SHP77 (cell line): ENCODE data around the gene HSD11B1.
"Not testable (repeated sequence)": the region's sequence is repeated elsewhere in the genome, so short reads cannot be mapped to it uniquely, and the experiment has no call there.

Experiments
- DNase-seq, 2 experiments: peaks; one replicate each; lab custom pipeline; 2025; lab: John Stamatoyannopoulos, UW

The HSD11B1 gene

DNA sequence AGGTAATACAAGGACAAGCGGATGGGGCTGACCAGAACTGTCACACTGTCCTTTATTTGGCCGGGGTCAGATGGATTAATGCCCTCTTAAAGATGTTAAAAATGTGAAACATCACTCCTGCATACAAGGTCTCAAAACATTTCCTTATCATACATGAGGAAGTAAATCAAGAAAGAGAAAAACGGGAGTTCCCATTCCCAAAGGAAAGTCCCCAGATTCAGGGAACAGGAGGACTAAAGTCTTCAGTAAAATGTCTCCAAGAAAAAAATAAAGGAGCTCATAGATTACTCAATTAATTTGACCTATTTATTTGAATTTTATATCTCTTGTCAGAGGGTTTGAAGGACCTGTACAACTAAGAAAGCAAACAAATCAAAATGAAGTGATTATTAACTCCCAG, 13.4 kb upstream of the HSD11B1 start:
- no peak for DNase-seq

GRCh38 chr1:209692296-209692695, 12.3 kb upstream of the HSD11B1 start:
- DNase-seq = no peak

- peak; percentile 51 to 54 for DNase-seq
Measured at GRCh38 chr1:209692745-209693504, 11.7 kb upstream of the HSD11B1 start.

- DNase-seq = no peak
Measured at GRCh38 chr1:209696673-209697072, 8.0 kb upstream of the HSD11B1 start.

- DNase-seq = no peak
Measured at GRCh38 chr1:209697126-209697525, 7.5 kb upstream of the HSD11B1 start.

GRCh38 chr1:209700686-209701085, 4.0 kb upstream of the HSD11B1 start:
- DNase-seq = not testable (repeated sequence)

- DNase-seq = no peak
Measured at GRCh38 chr1:209702832-209703231, 1.8 kb upstream of the HSD11B1 start.

DNA sequence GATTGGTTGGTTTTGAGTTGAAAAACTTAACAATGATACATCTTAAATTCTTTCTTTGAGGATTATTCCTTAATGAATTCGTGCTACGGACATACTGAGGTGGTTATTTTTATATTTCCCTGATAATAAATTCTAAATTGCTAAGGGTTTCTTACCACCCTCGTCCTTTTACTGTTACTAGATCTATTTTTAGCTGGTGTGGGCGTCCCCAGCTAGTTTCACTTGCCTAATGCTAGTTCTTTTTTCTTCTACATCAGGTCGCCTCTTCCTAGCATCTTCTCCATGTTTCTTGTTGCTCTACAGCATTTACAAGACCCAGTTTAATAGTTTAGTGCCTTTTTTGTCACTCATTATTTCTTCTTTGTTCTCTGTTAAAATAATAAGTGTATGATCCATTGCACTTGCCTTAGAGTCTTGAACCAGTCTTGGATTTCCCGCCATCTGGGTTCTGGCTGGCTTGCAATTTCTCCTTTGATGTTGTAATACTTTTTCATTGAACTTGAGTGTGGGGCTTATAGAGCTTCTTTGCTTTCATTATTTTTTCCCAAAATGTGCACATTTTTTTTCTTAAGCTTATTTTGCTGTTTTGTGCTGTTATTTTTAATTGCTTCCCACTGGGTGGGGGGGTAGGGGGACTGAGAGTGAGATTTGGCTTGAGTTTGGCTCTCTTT, 677 bp upstream of the HSD11B1 start:
- DNase-seq = no peak

DNA sequence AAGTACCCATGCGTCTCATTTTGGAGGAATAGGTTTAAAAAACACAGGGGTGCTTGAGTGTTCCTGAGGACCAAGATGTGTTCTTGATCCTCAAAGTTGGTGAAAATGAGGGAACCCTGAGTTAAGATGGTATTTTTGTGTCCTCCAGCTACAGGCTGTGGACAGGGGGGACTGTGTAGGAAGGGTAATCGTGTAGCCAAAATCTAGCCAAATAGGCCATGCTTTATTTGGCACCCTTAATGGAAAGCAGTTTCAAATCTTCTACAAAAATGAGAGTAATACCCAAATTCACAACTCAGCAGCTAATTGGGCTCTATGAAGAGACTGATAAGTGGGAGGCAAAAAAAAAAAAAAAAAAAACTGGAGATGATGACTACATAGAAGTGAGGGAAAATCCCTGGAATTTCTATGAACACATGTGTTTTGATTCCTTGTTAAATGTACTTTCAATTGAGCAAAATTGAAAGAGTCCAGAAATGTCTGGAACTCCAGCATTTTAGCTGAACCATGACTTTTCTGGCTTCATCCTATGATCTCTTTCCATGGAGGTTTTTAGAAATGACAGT, 470 bp downstream of the HSD11B1 start:
- DNase-seq = no peak

DNA sequence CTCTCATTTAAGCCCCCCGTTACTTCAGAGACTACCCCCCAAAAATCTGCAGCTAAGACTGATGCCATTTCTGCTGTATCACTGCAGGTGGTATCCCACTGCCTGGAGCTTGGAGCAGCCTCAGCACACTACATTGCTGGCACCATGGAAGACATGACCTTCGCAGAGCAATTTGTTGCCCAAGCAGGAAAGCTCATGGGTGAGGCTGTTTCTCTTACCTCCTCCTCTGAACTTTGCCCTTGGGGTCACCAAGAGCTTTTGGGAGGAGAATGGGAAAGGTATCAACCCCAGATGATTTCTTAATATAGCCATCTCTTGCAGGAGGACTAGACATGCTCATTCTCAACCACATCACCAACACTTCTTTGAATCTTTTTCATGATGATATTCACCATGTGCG, 2.0 kb downstream of the HSD11B1 start:
- no peak for DNase-seq

DNA sequence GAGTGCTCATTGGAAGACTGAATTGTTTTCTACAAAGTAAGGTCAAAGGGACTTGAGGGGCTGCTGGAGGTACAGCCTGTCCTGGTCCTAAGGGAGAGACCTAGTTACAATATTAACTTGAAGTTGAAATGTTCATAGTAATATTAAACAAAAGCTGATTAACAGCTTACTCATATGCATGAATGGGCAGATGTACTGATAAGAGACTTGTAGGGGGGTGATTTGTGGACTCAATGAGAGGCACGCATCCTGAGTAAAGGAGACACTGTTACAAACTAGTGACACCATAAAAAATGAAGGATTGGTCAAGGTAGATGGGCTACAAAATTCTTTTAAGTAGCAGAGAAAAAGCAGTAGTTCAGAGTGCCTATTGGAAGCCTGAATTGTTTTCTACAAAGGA, 2.7 kb downstream of the HSD11B1 start:
- DNase-seq = no peak

- DNase-seq = no peak
Measured at GRCh38 chr1:209708297-209708696, 3.7 kb downstream of the HSD11B1 start.

DNA sequence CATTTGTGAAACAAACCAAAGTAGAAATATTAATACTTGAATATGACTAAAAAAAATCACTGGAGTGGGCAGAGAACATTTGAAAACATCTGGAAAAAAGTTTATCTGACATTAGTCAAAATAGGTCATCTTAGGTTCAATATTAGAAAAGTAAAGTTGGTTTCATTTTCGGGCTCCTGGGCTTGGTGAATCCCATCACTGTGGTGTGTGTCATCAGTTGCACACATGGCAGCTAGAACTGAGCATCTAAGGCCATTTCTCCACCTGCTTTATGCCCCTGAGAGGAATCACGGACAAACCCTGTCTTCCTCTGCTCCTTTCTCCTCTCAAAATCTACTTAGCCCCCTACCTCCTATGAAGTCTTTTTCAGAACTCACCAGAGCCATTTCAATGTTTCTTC, 5.4 kb downstream of the HSD11B1 start:
- no peak for DNase-seq

- no peak for DNase-seq
Measured at GRCh38 chr1:209710847-209711246, 6.2 kb downstream of the HSD11B1 start.

DNA sequence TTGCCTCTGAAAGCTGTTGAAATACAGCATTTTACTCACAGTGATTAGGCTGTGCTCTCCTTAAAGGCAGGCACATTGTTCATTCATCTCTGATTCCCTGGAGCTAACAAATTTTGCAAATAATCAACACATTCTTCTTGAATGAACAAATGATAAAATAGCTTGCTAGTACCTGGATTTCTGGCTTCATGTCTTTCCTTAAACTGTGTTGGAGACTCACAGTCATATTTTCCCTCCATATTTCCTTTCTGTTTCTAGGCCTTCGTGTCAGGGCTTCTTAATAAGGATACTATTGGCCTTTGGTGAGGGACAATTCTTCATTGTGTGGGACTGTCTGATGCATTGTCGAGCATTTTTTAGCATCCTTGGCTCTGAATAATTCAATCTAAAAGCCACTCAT, 9.7 kb downstream of the HSD11B1 start:
- DNase-seq = no peak

DNA sequence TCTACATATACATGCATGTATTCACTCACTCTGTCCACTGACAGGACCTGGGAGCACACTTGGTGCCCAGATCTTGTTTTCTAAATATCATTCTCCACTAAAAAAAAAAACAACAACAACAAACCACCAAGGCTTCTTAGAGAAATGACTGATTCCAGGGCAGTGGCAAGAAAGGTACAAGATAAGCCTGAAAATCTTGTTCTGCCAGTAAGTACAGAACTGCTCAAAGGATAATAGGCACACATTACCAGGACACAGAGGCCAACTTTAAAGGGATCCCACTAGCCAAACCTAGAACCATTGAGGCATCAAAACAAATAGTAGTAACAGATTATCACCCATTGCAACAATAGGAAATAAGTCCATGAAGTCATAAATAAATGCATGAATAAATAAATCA, 10.7 kb downstream of the HSD11B1 start:
- DNase-seq = no peak

- no peak for DNase-seq
Measured at GRCh38 chr1:209717818-209718217, 13.2 kb downstream of the HSD11B1 start.

DNA sequence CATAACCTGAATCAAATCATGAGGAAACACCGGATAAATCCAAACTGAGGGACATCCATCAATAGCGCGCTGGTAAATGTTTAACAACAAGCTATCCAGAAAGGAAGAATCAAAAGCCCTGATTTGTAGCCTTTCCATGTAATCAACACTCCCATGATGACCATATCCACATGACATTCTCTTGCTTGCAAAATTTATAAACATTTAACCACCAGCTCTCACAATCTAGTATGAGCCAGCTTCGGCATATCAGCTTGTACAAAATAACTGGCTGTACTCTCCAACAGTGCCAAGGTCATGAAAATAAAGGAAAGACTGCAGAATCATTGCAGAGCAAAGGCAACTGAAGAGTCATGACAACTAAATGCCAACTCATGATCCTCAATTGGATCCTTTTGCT, 15.7 kb downstream of the HSD11B1 start:
- no peak for DNase-seq

DNA sequence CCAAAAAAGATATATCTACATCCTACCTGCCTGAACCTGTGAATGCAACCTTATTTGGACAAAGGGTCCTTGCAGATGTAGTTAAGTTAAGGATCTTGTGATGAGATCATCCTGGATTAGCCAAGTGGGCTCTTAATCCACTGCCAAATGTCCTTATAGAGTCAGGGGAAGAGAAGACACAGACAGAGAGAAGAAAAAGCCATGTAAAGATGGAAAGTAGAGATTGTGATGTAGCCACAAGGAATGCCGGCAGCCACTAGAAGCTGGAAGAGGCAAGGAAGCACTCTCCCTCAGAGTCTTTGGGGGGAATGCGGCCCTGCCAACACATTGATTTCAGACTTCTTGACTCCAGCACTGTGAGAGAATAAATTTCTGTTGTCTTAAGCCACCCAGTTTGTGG, 16.2 kb downstream of the HSD11B1 start:
- no peak for DNase-seq

DNA sequence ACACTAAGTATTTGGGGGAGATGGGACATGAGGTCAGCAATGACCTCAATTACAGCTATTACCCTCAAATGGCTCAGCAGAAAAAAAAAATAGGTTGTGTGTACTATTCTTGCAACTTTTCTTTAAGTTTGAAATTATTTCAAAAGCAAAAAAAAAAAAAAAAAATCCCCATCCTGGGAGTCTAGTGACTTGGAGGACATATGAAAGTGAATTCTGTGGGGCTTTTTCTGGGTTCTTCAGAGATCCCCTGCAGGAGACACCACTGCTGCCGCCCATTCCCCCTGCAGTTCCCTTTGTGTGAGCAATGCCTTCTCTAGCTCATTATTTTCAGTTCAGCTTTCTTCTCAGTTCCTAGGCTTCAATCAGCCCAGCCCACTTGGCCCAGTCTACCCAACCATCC, 16.7 kb downstream of the HSD11B1 start:
- no peak for DNase-seq

- no peak for DNase-seq
Measured at GRCh38 chr1:209723265-209723664, 18.6 kb downstream of the HSD11B1 start.

GRCh38 chr1:209723756-209724693, 19.4 kb downstream of the HSD11B1 start:
- DNase-seq = no peak
